ENCODE results near the gene UBE3A.
"Not testable (repeated sequence)": the region's sequence is repeated elsewhere in the genome, so short reads cannot be mapped to it uniquely, and the experiment has no call there.

UBE3A gene

GRCh38 chr15:25438601-25439368, at the start of gene UBE3A:
TSS of gene UBE3A (minus strand) at chr15:25439024. CDS start at chr15:25409107, 29,917 bp downstream.
- DNase-seq = peak; percentile 89

- no peak for DNase-seq
Measured at GRCh38 chr15:25487226-25487884, 48.5 kb upstream of the UBE3A start.

- no peak for DNase-seq
Measured at GRCh38 chr15:25486051-25486450, 47.2 kb upstream of the UBE3A start.

- DNase-seq = no peak
Measured at GRCh38 chr15:25481208-25481859, 42.5 kb upstream of the UBE3A start.

- DNase-seq = no peak
Measured at GRCh38 chr15:25478313-25478712, 39.5 kb upstream of the UBE3A start.

GRCh38 chr15:25477816-25478215, 39.0 kb upstream of the UBE3A start:
- DNase-seq = no peak

- no peak for DNase-seq
Measured at GRCh38 chr15:25474251-25474650, 35.4 kb upstream of the UBE3A start.

- DNase-seq = no peak
Measured at GRCh38 chr15:25470230-25470629, 31.4 kb upstream of the UBE3A start.

- no peak for DNase-seq
Measured at GRCh38 chr15:25469377-25469776, 30.6 kb upstream of the UBE3A start.

GRCh38 chr15:25468611-25469010, 29.8 kb upstream of the UBE3A start:
- no peak for DNase-seq

GRCh38 chr15:25465835-25466234, 27.0 kb upstream of the UBE3A start:
- DNase-seq = no peak

GRCh38 chr15:25464784-25465183, 26.0 kb upstream of the UBE3A start:
- no peak for DNase-seq

- no peak for DNase-seq
Measured at GRCh38 chr15:25464383-25464782, 25.6 kb upstream of the UBE3A start.

GRCh38 chr15:25456196-25456595, 17.4 kb upstream of the UBE3A start:
- no peak for DNase-seq

GRCh38 chr15:25455226-25455625, 16.4 kb upstream of the UBE3A start:
- DNase-seq = no peak

GRCh38 chr15:25454771-25455170, 15.9 kb upstream of the UBE3A start:
- no peak for DNase-seq

- DNase-seq = not testable (repeated sequence)
Measured at GRCh38 chr15:25453246-25453645, 14.4 kb upstream of the UBE3A start.

- DNase-seq = no peak
Measured at GRCh38 chr15:25451501-25451900, 12.7 kb upstream of the UBE3A start.

- no peak for DNase-seq
Measured at GRCh38 chr15:25450163-25450562, 11.3 kb upstream of the UBE3A start.

GRCh38 chr15:25446076-25446475, 7.3 kb upstream of the UBE3A start:
- no peak for DNase-seq

GRCh38 chr15:25445412-25445811, 6.6 kb upstream of the UBE3A start:
- DNase-seq = no peak

GRCh38 chr15:25441111-25441510, 2.3 kb upstream of the UBE3A start:
- DNase-seq = no peak

- no peak for DNase-seq
Measured at GRCh38 chr15:25439369-25439836, 579 bp upstream of the UBE3A start.

Data from CD4-positive, alpha-beta T cell treated with Interleukin-21 for 1 hour (primary cell).